H1 (cell line): Measurements from ENCODE around the gene SOX13. TPM values are rescaled to one million over a fixed set of nuclear protein-coding genes. Genes with fewer than 3 reads are reported as not detected.
A peak's percentile ranks its signal among the peaks of the same experiment; 100 is the strongest.

Experiments
- CTCF ChIA-PET: fragments of 300-600 bp; sonication (Branson Sonifier 250); formaldehyde crosslinking; loops from one replicate; lab custom pipeline; 2021; ENCODE audit not compliant: partially characterized antibody; lab: Charles Lee
- POLR2A ChIA-PET: fragments of 300-600 bp; sonication (Branson Sonifier 250); formaldehyde crosslinking; loops from one replicate; lab custom pipeline; 2021; ENCODE audit warnings: inconsistent platforms; ENCODE audit not compliant: partially characterized antibody; lab: Charles Lee
- DNase-seq, 2 experiments: peaks; one replicate each; pipeline versions ENCODE4 v3.0.0 to v3.0.0-alpha.2; 2010 to 2022; ENCODE audit warnings: low spot score in 2 of 2, low read depth in 1 of 2, mixed read lengths in 1 of 2
- FAIRE-seq: peaks from 2 replicates; lab custom pipeline; 2011; peaks lifted over from hg19 to GRCh38; lab: Jason Lieb, UNC
- H2AFZ ChIP-seq: 2 replicates; pipeline ENCODE4 v1.8.1; 2012; ENCODE audit warnings: low read length, inconsistent platforms
- H2AK5ac ChIP-seq: 2 replicates; pipeline ENCODE4 v1.6.1; 2013; ENCODE audit warnings: low read depth, low read length
- H2BK120ac ChIP-seq: replicated peaks from 2 replicates; pipeline ENCODE3; 2013; ENCODE audit warnings: low read depth, low read length, inconsistent platforms
- H2BK12ac ChIP-seq: 2 replicates; pipeline ENCODE4 v1.6.1; 2013; ENCODE audit warnings: low read depth, low read length
- H2BK15ac ChIP-seq: 2 replicates; pipeline ENCODE4 v1.6.1; 2013; ENCODE audit warnings: low read length
- H2BK20ac ChIP-seq: 2 replicates; pipeline ENCODE4 v1.6.1; 2013; ENCODE audit warnings: low read length
- H2BK5ac ChIP-seq: 2 replicates; pipeline ENCODE4 v1.6.1; 2013; ENCODE audit warnings: low read depth, low read length
- H3K14ac ChIP-seq: 2 replicates; pipeline ENCODE4 v1.6.1; 2013; ENCODE audit warnings: inconsistent platforms; ENCODE audit not compliant: insufficient read length
- H3K18ac ChIP-seq: 2 replicates; pipeline ENCODE4 v1.6.1; 2013; ENCODE audit warnings: low read length; ENCODE audit errors: extremely low read depth
- H3K23ac ChIP-seq: 2 replicates; pipeline ENCODE4 v1.6.1; 2013; ENCODE audit warnings: inconsistent platforms; ENCODE audit not compliant: insufficient read length
- H3K23me2 ChIP-seq: 2 replicates; pipeline ENCODE4 v1.6.1; 2013; ENCODE audit warnings: low read depth, low read length
- H3K27ac ChIP-seq: 2 replicates; pipeline ENCODE4 v1.6.1; 2011; ENCODE audit warnings: low read depth, low read length, inconsistent platforms
- H3K27me3 ChIP-seq, 4 experiments: replicated peaks in 1 of 4; 1 replicate in 1 of 4; 2 replicates in 3 of 4; pipeline versions ENCODE4 v1.6.1 to v1.8.1; 2011 to 2013; ENCODE audit warnings: low read length in 3 of 4, mild to moderate bottlenecking in 3 of 4, inconsistent platforms in 2 of 4, mixed read lengths in 2 of 4, moderate library complexity in 1 of 4; ENCODE audit not compliant: control insufficient read depth in 3 of 4, insufficient read depth in 3 of 4; ENCODE audit errors: extremely low read depth in 1 of 4
- H3K36me3 ChIP-seq, 4 experiments: 2 replicates each; pipeline versions ENCODE4 v1.6.1 to v1.8.1; 2011 to 2013; ENCODE audit warnings: mild to moderate bottlenecking in 4 of 4, low read length in 3 of 4, moderate library complexity in 2 of 4, control low read depth in 1 of 4, inconsistent platforms in 1 of 4; ENCODE audit not compliant: insufficient read depth in 4 of 4, control insufficient read depth in 2 of 4
- H3K4ac ChIP-seq: replicated peaks from 2 replicates; pipeline ENCODE3; 2013; ENCODE audit warnings: low read length, low read depth, mixed read lengths, inconsistent platforms; ENCODE audit not compliant: insufficient read length
- H3K4me1 ChIP-seq, 4 experiments: replicated peaks in 1 of 4; 1 replicate in 1 of 4; 2 replicates in 3 of 4; pipeline versions ENCODE4 v1.6.1 to v1.8.1; 2011 to 2013; ENCODE audit warnings: low read length in 3 of 4, inconsistent platforms in 2 of 4, mixed read lengths in 1 of 4; ENCODE audit not compliant: insufficient read depth in 4 of 4, control insufficient read depth in 3 of 4
- H3K4me2 ChIP-seq, 2 experiments: 2 replicates each; pipeline versions ENCODE4 v1.6.1 to v1.8.1; 2011 to 2013; ENCODE audit warnings: low read depth in 2 of 2, low read length in 2 of 2, control low read depth in 1 of 2, inconsistent platforms in 1 of 2, mild to moderate bottlenecking in 1 of 2; ENCODE audit not compliant: insufficient read depth in 1 of 2
- H3K4me3 ChIP-seq, 4 experiments: fragments of 200-600, 300-600 bp in 1 of 4; sonication (generic), shearing (Covaris generic), sonication (Bioruptor Twin) in 1 of 4; 2 replicates each; pipeline versions ENCODE4 v1.5.1 to v1.8.1; 2011 to 2016; ENCODE audit warnings: low read length in 4 of 4, low read depth in 3 of 4, control low read depth in 2 of 4, inconsistent platforms in 2 of 4, mild to moderate bottlenecking in 2 of 4, mixed read lengths in 1 of 4, moderate library complexity in 1 of 4; ENCODE audit not compliant: insufficient read depth in 2 of 4; ENCODE audit errors: extremely low read depth in 1 of 4
- H3K56ac ChIP-seq: replicated peaks from 2 replicates; pipeline ENCODE3; 2013; ENCODE audit warnings: low read depth, mild to moderate bottlenecking, mixed read lengths, low read length, inconsistent platforms; ENCODE audit not compliant: insufficient read length
- H3K79me1 ChIP-seq: 2 replicates; pipeline ENCODE4 v1.6.1; 2013; ENCODE audit warnings: low read depth, low read length, control low read depth
- H3K79me2 ChIP-seq, 2 experiments: 2 replicates each; pipeline versions ENCODE4 v1.6.1 to v1.8.1; 2012 to 2013; ENCODE audit warnings: low read length in 2 of 2, mild to moderate bottlenecking in 2 of 2, inconsistent platforms in 1 of 2; ENCODE audit not compliant: insufficient read depth in 2 of 2, control insufficient read depth in 1 of 2
- H3K9ac ChIP-seq, 4 experiments: replicated peaks in 1 of 4; 1 replicate in 1 of 4; 2 replicates in 3 of 4; pipeline versions ENCODE4 v1.6.1 to v1.8.1; 2011 to 2013; ENCODE audit warnings: low read depth in 3 of 4, low read length in 3 of 4, control low read depth in 2 of 4, mild to moderate bottlenecking in 2 of 4, moderate library complexity in 2 of 4, inconsistent platforms in 1 of 4; ENCODE audit errors: extremely low read depth in 1 of 4
- H3K9me3 ChIP-seq, 2 experiments: 2 replicates each; pipeline versions ENCODE4 v1.6.1 to v1.8.1; 2012 to 2013; ENCODE audit warnings: mild to moderate bottlenecking in 2 of 2, moderate library complexity in 2 of 2, control low read depth in 1 of 2, inconsistent platforms in 1 of 2, low read depth in 1 of 2, low read length in 1 of 2, mixed read lengths in 1 of 2; ENCODE audit not compliant: insufficient read depth in 2 of 2
- H4K20me1 ChIP-seq, 2 experiments: replicated peaks in 1 of 2; 2 replicates each; pipeline versions ENCODE3 to v1.8.1; 2011 to 2013; ENCODE audit warnings: inconsistent platforms in 2 of 2, low read length in 2 of 2, mild to moderate bottlenecking in 1 of 2; ENCODE audit not compliant: insufficient read depth in 2 of 2, control insufficient read depth in 1 of 2
- H4K5ac ChIP-seq: 2 replicates; pipeline ENCODE4 v1.6.1; 2013; ENCODE audit warnings: low read length, low read depth, mixed read lengths, inconsistent platforms; ENCODE audit not compliant: insufficient read length
- H4K8ac ChIP-seq: 2 replicates; pipeline ENCODE4 v1.8.0; 2013; ENCODE audit warnings: mild to moderate bottlenecking, moderate library complexity, low read length, inconsistent platforms; ENCODE audit not compliant: insufficient read depth; ENCODE audit errors: extremely low read depth
- H4K91ac ChIP-seq: replicated peaks from 2 replicates; pipeline ENCODE3; 2013; ENCODE audit warnings: low read length, mixed read lengths, inconsistent platforms; ENCODE audit not compliant: insufficient read length
- CBX8 ChIP-seq: fragments of 300-800, 300-1000 bp; sonication (generic); IDR thresholded peaks from 2 replicates; pipeline ENCODE4 v1.7.1; 2016; ENCODE audit warnings: low read depth, low read length, borderline replicate concordance
- WGBS, 2 experiments: shearing (Covaris generic) in 1 of 2; methylation state at CpG; one replicate each; pipeline versions ENCODE4 v1.1.6 to v1.1.7; 2013 to 2015; ENCODE audit warnings: low lambda C conversion rate in 2 of 2, mixed read lengths in 2 of 2, inconsistent platforms in 1 of 2, low coverage in 1 of 2, missing lambda C conversion rate in 1 of 2; ENCODE audit not compliant: insufficient replicate concordance in 2 of 2, insufficient coverage in 1 of 2, insufficient read length in 1 of 2; ENCODE audit errors: extremely low coverage in 1 of 2, missing lambda C conversion rate in 1 of 2; 5-methylcytosine and 5-hydroxymethylcytosine counted together
- polyA plus RNA-seq, 7 experiments: library from polyadenylated mRNA; depleted of rRNA in 3 of 7; stranded (reverse) in 5 of 7; unstranded in 2 of 7; fragments of >200 nt in 5 of 7; fragments of 200-250 nt in 2 of 7; gene quantifications; 1 replicate in 5 of 7; 2 replicates in 1 of 7; 4 replicates in 1 of 7; pipeline versions ENCODE4 v1.2.1 to v1.2.3, GENCODE V29; 2011 to 2013; ENCODE audit warnings: missing spikeins in 2 of 7, mixed read lengths in 2 of 7
- total RNA-seq: library from RNA; stranded (reverse); fragmentation: NEBNext Ultra II Directional; extraction: Animal tissue kit (Norgen Biotek cat#: 25700); gene quantifications from 2 replicates; pipeline ENCODE4 v1.2.1, GENCODE V29; 2021

The SOX13 gene
- total and polyA plus RNA-seq, 2 of the 8 experiments (the other 6 are each of a cell fraction or from before 2014, with no cell fraction given): 113 to 173 TPM

DNA sequence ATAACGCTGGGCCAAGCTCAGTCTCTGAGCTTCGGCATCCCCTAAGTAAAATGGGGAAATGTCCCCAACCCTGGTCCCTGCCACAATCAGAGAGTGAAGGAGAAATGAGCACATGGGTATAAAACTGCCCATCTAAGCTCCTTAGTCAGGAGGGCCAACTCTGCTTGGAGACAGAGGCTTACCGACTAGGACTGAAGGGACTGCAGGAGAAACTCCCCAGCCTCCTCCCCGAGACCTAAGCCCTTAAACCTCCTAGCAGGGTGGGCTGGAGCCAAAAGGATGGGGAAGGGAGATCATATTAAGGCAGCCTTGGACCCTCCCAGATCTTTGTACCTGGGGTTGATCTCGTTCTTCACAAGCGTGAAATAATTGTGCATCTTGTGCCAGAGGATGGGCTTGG is 73.4 kb downstream of the SOX13 start:
- no peak for TF ChIP-seq CBX8
- H3K14ac ChIP-seq: no peak overlapping the region
- no peak overlapping the region for H3K23ac ChIP-seq
- H4K91ac ChIP-seq: no peak overlapping the region
- H3K23me2 ChIP-seq: peaks cover 3% of the 10 kb centered on the region; the same call in 1 of the 2 replicates
- no peaks in the 10 kb centered on the region for H3K36me3 ChIP-seq
- no peaks in the 10 kb centered on the region for H3K9me3 ChIP-seq
- CTCF ChIA-PET: interaction anchor here (0.5 to 9.8 kb wide), 4 partner anchors 11 to 1935 kb away, joined by 3 to 99 read pairs (median 4); no protein-coding TSS in a partner anchor
- H3K4me2 ChIP-seq: peak overlapping the region in 1 of 2 experiments; percentile 52; a peak in 1 of 4 replicates
- FAIRE-seq (no peak), DNase-seq (no peak)
- no peak overlapping the region; the same call in 1 of the 2 replicates for H3K27ac ChIP-seq
- H4K20me1 ChIP-seq: no peaks in the 10 kb centered on the region
- H2BK15ac ChIP-seq: 0 out of 2 replicates have a peak overlapping the region, but pooled peaks have one; percentile 53
- H2BK12ac ChIP-seq: 0 out of 2 replicates have a peak overlapping the region, but pooled peaks have one; percentile 84
- no peak overlapping the region for H2AFZ ChIP-seq
- H3K18ac ChIP-seq: peak overlapping the region; percentile 41; the same call in 1 of the 2 replicates
- no peak overlapping the region for H3K4ac ChIP-seq
- no peaks in the 10 kb centered on the region for H3K79me2 ChIP-seq
- no peak overlapping the region for H3K4me3 ChIP-seq
- H2AK5ac ChIP-seq: no peak overlapping the region
- no peak overlapping the region for H3K9ac ChIP-seq
- H3K79me1 ChIP-seq: peaks cover 2% of the 10 kb centered on the region; the same call in 1 of the 2 replicates
- peaks cover 0 to 8% (median 7%) of the 10 kb centered on the region in 4 experiments; a peak in 4 of 7 replicates for H3K27me3 ChIP-seq
- peak overlapping the region; percentile 44; the same call in 1 of the 2 replicates for H2BK20ac ChIP-seq
- POLR2A ChIA-PET: interaction anchor here (0.7 to 2.8 kb wide), 3 partner anchors 10 to 282 kb away, joined by 3 to 14 read pairs (median 3); no protein-coding TSS in a partner anchor
- WGBS, 2 experiments: 95% methylated on average over 6 of the region's 6 CpGs; no CpG with 5 or more reads in 1 of the 2 experiments
- no peak overlapping the region for H4K8ac ChIP-seq
- no peak overlapping the region for H3K56ac ChIP-seq
- H4K5ac ChIP-seq: no peak overlapping the region
- H2BK5ac ChIP-seq: peak overlapping the region; percentile 37; the same call in 1 of the 2 replicates
- H3K4me1 ChIP-seq: peaks cover 5 to 39% (median 24%) of the 10 kb centered on the region in 4 experiments
- no peak overlapping the region for H2BK120ac ChIP-seq
